ENCODE measurements around the gene ACAP2.

DNA sequence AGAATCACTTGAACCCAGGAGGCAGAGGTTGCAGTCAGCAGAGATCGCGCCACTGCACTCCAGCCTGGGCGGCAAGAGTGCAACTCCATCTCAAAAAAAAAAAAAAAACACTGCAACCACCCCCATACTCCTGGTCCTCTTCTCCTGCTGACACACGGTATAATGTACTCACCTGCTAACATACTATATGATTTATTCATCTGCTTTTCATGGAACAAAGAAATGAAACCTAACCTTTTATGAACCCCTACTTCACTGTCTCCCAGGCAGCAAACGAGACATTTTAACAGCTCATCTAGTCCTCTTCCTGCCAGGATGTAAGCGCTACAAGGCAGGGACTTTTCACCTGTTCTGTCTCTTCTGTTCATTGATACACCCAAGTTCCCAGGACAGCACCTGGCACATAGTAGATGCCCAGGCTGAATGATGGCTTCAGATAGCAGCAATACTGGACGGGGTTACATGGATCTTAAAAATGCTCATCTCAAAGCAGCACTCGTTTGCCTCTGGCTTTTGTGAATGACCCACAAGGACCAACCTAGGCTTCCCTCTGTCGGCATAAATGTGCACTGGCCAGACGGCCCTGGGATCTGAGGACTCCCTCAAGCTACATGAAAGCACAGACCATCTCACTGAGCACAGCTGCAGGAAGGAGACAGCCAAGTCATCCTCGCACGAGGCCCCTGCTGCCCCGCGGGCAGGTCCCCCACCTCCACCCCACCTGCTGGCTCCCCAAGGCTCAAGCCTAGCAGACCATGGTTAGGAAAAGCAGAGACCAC, 192.2 kb downstream of the ACAP2 start:
- TF ChIP-seq, protein P1, sequence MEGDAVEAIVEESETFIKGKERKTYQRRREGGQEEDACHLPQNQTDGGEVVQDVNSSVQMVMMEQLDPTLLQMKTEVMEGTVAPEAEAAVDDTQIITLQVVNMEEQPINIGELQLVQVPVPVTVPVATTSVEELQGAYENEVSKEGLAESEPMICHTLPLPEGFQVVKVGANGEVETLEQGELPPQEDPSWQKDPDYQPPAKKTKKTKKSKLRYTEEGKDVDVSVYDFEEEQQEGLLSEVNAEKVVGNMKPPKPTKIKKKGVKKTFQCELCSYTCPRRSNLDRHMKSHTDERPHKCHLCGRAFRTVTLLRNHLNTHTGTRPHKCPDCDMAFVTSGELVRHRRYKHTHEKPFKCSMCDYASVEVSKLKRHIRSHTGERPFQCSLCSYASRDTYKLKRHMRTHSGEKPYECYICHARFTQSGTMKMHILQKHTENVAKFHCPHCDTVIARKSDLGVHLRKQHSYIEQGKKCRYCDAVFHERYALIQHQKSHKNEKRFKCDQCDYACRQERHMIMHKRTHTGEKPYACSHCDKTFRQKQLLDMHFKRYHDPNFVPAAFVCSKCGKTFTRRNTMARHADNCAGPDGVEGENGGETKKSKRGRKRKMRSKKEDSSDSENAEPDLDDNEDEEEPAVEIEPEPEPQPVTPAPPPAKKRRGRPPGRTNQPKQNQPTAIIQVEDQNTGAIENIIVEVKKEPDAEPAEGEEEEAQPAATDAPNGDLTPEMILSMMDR (conservative IDR thresholded peaks at IDR 0.05; ENCODE audit: low read length), result no peak
- TF ChIP-seq EZH2phosphoT487 (IDR thresholded peaks at IDR 0.05; ENCODE audit: borderline replicate concordance, low read depth, low read length), result no peak

Data from OCI-LY7 (cell line).